ENCODE measurements around the gene EDIL3. TPM values are rescaled to one million over a fixed set of nuclear protein-coding genes. Genes with fewer than 3 reads are reported as not detected.

Gene EDIL3
- total RNA-seq, 2 experiments from 2014 or later = not detected

- Histone ChIP-seq H3K9me3 (ENCODE audit: control insufficient read depth in 1 of 2, insufficient read depth in 1 of 2, low read length in 2 of 2) (no peaks in the 10 kb centered on the region), H3K27ac (ENCODE audit: low read depth in 1 of 2, low read length in 2 of 2) (no peak overlapping the region), H3K27me3 (ENCODE audit: control insufficient read depth in 1 of 2, insufficient read depth in 2 of 2, low read length in 2 of 2) (no peaks in the 10 kb centered on the region), H3K36me3 (ENCODE audit: insufficient read depth, low read length) (no peaks in the 10 kb centered on the region), H3K4me3 (ENCODE audit: low read length) (no peak overlapping the region), H3K4me1 (ENCODE audit: insufficient read depth, low read length) (no peaks in the 10 kb centered on the region)
- no peak overlapping the region for H3K27ac Mint-ChIP-seq
- POLR2A ChIA-PET = no interaction called here
- H3K9me3 Mint-ChIP-seq = no peaks in the 10 kb centered on the region
- no peaks in the 10 kb centered on the region for H3K27me3 Mint-ChIP-seq
- H3K36me3 Mint-ChIP-seq (ENCODE audit: low read depth) = no peaks in the 10 kb centered on the region
- ATAC-seq (ENCODE audit: poor library complexity) (no peak), DNase-seq (no peak)
- TF ChIP-seq CTCF (IDR thresholded peaks at IDR 0.05) = no peak
- H3K4me3 Mint-ChIP-seq = no peak overlapping the region
- CTCF ChIA-PET = no interaction called here
- no peaks in the 10 kb centered on the region for H3K4me1 Mint-ChIP-seq (ENCODE audit: low read depth)
- intact Hi-C loops (cut with DNase I, micrococcal nuclease) = no loop called here
These were observed 266.1 kb downstream of the EDIL3 start for GRCh38 chr5:84118551-84118950.

GRCh38 chr5:84115727-84116126 is 269.0 kb downstream of the EDIL3 start:
- no peak for TF ChIP-seq CTCF (IDR thresholded peaks at IDR 0.05)
- Mint-ChIP-seq H3K36me3 (ENCODE audit: low read depth) (no peaks in the 10 kb centered on the region), H3K9me3 (no peaks in the 10 kb centered on the region), H3K27ac (no peak overlapping the region), H3K27me3 (no peaks in the 10 kb centered on the region), H3K4me1 (ENCODE audit: low read depth) (no peaks in the 10 kb centered on the region), H3K4me3 (no peak overlapping the region)
- ChIA-PET CTCF (no interaction called here), POLR2A (no interaction called here)
- no peaks in the 10 kb centered on the region for H3K4me1 ChIP-seq (ENCODE audit: insufficient read depth, low read length)
- ATAC-seq (ENCODE audit: poor library complexity) (no peak), DNase-seq (no peak)
- H3K9me3 ChIP-seq (ENCODE audit: control insufficient read depth in 1 of 2, insufficient read depth in 1 of 2, low read length in 2 of 2) = peaks cover 0 to 3% of the 10 kb centered on the region in 2 experiments
- H3K36me3 ChIP-seq (ENCODE audit: insufficient read depth, low read length) = no peaks in the 10 kb centered on the region
- no peaks in the 10 kb centered on the region for H3K27me3 ChIP-seq (ENCODE audit: control insufficient read depth in 1 of 2, insufficient read depth in 2 of 2, low read length in 2 of 2)
- H3K4me3 ChIP-seq (ENCODE audit: low read length) = no peak overlapping the region
- intact Hi-C loops (cut with DNase I, micrococcal nuclease) = no loop called here
- H3K27ac ChIP-seq (ENCODE audit: low read depth in 1 of 2, low read length in 2 of 2) = no peak overlapping the region

GRCh38 chr5:84113246-84114105 is 271.2 kb downstream of the EDIL3 start:
- Mint-ChIP-seq H3K36me3 (ENCODE audit: low read depth) (no peaks in the 10 kb centered on the region), H3K27ac (no peak overlapping the region), H3K9me3 (no peaks in the 10 kb centered on the region), H3K4me3 (no peak overlapping the region), H3K4me1 (ENCODE audit: low read depth) (no peaks in the 10 kb centered on the region), H3K27me3 (no peaks in the 10 kb centered on the region)
- Histone ChIP-seq H3K4me3 (ENCODE audit: low read length) (no peak overlapping the region), H3K27ac (ENCODE audit: low read depth in 1 of 2, low read length in 2 of 2) (no peak overlapping the region), H3K4me1 (ENCODE audit: insufficient read depth, low read length) (no peaks in the 10 kb centered on the region), H3K9me3 (ENCODE audit: control insufficient read depth in 1 of 2, insufficient read depth in 1 of 2, low read length in 2 of 2) (peaks cover 0 to 3% of the 10 kb centered on the region in 2 experiments), H3K36me3 (ENCODE audit: insufficient read depth, low read length) (no peaks in the 10 kb centered on the region), H3K27me3 (ENCODE audit: control insufficient read depth in 1 of 2, insufficient read depth in 2 of 2, low read length in 2 of 2) (no peaks in the 10 kb centered on the region)
- POLR2A ChIA-PET = no interaction called here
- intact Hi-C loops (cut with DNase I, micrococcal nuclease) = no loop called here
- ATAC-seq (ENCODE audit: poor library complexity) (no peak), DNase-seq (no peak)
- TF ChIP-seq CTCF (IDR thresholded peaks at IDR 0.05) = no peak
- CTCF ChIA-PET = no interaction called here

Measured in CD4-positive, alpha-beta T cell (primary cell).